Glutamatergic neuron (in vitro differentiated cells): ENCODE results near the gene ORM2. TPM values are rescaled to one million over a fixed set of nuclear protein-coding genes. Genes with fewer than 3 reads are reported as not detected.

Experiments
- DNase-seq: peaks from one replicate; pipeline ENCODE4 v3.0.0; 2022
- H3K27ac Mint-ChIP-seq: one replicate; pipeline ENCODE4 v1.8.0; 2020; ENCODE audit warnings: mild to moderate bottlenecking, mixed read lengths, inconsistent platforms; ENCODE audit not compliant: unreplicated experiment
- H3K27me3 Mint-ChIP-seq: one replicate; pipeline ENCODE4 v1.8.0; 2020; ENCODE audit warnings: mild to moderate bottlenecking, moderate library complexity, mixed read lengths, inconsistent platforms; ENCODE audit not compliant: unreplicated experiment
- H3K36me3 Mint-ChIP-seq: one replicate; pipeline ENCODE4 v1.8.0; 2020; ENCODE audit warnings: mild to moderate bottlenecking, mixed read lengths, inconsistent platforms; ENCODE audit not compliant: unreplicated experiment
- H3K4me1 Mint-ChIP-seq: one replicate; pipeline ENCODE4 v1.8.0; 2020; ENCODE audit warnings: mild to moderate bottlenecking, low read depth, mixed read lengths, inconsistent platforms; ENCODE audit not compliant: unreplicated experiment
- H3K4me3 Mint-ChIP-seq: one replicate; pipeline ENCODE4 v1.8.0; 2020; ENCODE audit warnings: mild to moderate bottlenecking, mixed read lengths, inconsistent platforms; ENCODE audit not compliant: unreplicated experiment
- H3K9me3 Mint-ChIP-seq: one replicate; pipeline ENCODE4 v1.8.0; 2020; ENCODE audit warnings: mild to moderate bottlenecking, moderate library complexity, mixed read lengths, inconsistent platforms; ENCODE audit not compliant: unreplicated experiment
- total RNA-seq: library from RNA; stranded (reverse); fragmentation: NEBNext Ultra II Directional; extraction: Animal tissue kit (Norgen Biotek cat#: 25700); gene quantifications from one replicate; pipeline ENCODE4 v1.2.1, GENCODE V29; 2021; ENCODE audit not compliant: unreplicated experiment
- TF ChIP-seq, protein P1 (sequence below): fragments of 200-600 bp; sonication (generic); IDR thresholded peaks from one replicate; pipeline ENCODE4 v1.5.0; 2021; ENCODE audit not compliant: partially characterized antibody, unreplicated experiment

ORM2 gene
- total RNA-seq, 1 donor from 2014 or later, result not detected

DNA sequence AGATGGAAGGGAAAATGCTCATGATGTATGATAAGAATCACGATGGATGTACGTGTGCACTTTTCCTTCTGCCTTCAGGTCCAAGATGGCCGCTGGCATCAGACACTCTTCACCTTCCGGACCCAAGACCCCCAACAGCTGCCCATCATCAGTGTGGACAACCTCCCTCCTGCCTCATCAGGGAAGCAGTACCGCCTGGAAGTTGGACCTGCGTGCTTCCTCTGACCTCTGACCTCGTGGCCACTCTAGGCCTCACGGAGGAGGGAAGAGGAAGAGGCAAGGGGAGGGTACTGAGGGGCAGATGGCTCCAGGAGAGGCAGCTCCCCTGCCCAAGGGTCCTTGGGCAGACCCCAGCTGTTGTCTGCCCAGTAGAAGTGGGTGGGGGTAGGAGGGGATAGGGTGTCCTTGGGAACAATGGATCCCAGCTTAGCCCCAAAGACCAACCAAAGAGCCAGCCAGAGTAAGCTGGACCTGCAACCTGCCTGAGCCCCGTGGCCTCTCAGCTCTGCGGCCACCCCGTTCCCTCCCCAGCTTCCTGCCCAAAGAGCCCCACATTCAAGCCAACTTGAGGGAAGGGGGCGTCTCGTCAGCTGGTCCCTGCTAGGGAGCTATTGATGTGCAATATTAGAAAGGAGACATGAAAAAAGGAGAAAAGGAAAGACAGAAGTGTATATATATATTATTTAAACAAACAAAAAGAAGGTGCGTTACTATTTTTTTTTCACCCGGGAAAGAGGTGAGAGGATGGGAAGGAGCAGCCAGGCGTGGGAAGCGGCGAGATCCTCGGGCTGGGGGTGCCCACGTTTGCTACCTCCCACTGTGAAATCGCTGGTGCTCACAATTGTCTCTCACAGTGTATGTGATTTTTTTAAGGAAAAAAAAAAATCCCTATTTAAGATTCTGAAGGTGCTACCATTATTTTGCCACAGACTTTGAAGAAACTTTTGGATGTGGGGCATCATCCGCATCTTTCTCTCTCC, 18.9 kb upstream of the ORM2 start:
- H3K36me3 Mint-ChIP-seq, result no peaks in the 10 kb centered on the region
- DNase-seq, result no peak
- no peak overlapping the region for H3K27ac Mint-ChIP-seq
- no peak overlapping the region for H3K4me3 Mint-ChIP-seq
- H3K27me3 Mint-ChIP-seq, result peaks cover 6% of the 10 kb centered on the region
- peaks cover 2% of the 10 kb centered on the region for H3K9me3 Mint-ChIP-seq
- H3K4me1 Mint-ChIP-seq, result peaks cover 10% of the 10 kb centered on the region
- TF ChIP-seq, protein P1, sequence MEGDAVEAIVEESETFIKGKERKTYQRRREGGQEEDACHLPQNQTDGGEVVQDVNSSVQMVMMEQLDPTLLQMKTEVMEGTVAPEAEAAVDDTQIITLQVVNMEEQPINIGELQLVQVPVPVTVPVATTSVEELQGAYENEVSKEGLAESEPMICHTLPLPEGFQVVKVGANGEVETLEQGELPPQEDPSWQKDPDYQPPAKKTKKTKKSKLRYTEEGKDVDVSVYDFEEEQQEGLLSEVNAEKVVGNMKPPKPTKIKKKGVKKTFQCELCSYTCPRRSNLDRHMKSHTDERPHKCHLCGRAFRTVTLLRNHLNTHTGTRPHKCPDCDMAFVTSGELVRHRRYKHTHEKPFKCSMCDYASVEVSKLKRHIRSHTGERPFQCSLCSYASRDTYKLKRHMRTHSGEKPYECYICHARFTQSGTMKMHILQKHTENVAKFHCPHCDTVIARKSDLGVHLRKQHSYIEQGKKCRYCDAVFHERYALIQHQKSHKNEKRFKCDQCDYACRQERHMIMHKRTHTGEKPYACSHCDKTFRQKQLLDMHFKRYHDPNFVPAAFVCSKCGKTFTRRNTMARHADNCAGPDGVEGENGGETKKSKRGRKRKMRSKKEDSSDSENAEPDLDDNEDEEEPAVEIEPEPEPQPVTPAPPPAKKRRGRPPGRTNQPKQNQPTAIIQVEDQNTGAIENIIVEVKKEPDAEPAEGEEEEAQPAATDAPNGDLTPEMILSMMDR, result no peak

GRCh38 chr9:114311571-114312512, 17.8 kb upstream of the ORM2 start:
- Mint-ChIP-seq H3K36me3 (no peaks in the 10 kb centered on the region), H3K4me3 (no peak overlapping the region), H3K27me3 (peaks cover 6% of the 10 kb centered on the region), H3K4me1 (peaks cover 9% of the 10 kb centered on the region), H3K9me3 (peaks cover 2% of the 10 kb centered on the region), H3K27ac (no peak overlapping the region)
- no peak for DNase-seq
- TF ChIP-seq, protein P1, result no peak

- Mint-ChIP-seq H3K9me3 (peaks cover 2% of the 10 kb centered on the region), H3K4me1 (peaks cover 9% of the 10 kb centered on the region), H3K27ac (no peak overlapping the region), H3K36me3 (no peaks in the 10 kb centered on the region), H3K27me3 (peaks cover 3% of the 10 kb centered on the region), H3K4me3 (no peak overlapping the region)
- no peak for DNase-seq
- TF ChIP-seq, protein P1, result no peak
Measured at GRCh38 chr9:114312513-114312875, 17.2 kb upstream of the ORM2 start.

- Mint-ChIP-seq H3K36me3 (no peaks in the 10 kb centered on the region), H3K4me3 (no peak overlapping the region), H3K9me3 (peaks cover 2% of the 10 kb centered on the region), H3K27me3 (peaks cover 5% of the 10 kb centered on the region), H3K27ac (peak overlapping the region; percentile 59), H3K4me1 (peaks cover 9% of the 10 kb centered on the region)
- no peak for DNase-seq
- TF ChIP-seq, protein P1, result no peak
Measured at GRCh38 chr9:114313186-114313585, 16.5 kb upstream of the ORM2 start.
